ENCODE results near the gene IL21.

The IL21 gene

DNA sequence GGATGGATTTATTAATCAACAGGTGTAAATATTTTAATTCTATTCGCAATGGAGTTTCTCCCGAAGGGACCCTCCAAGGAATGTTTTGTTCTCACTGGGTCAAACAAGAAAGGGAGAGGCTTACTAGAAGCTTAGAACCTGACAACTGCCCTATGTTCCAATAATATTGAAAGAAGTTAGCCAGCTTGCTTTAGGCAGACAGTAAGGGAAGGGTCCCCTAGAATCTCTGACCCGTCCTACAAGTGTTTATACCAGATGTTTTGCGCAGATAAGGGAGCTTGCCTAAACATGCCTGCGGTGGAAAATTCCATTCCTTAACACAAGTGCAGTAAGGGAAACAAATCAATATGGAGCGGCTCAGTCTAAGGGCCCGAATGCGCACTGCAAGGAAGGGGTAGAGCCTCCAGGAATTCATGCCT, 17.7 kb downstream of the IL21 start:
- H3K4me3 ChIP-seq (ENCODE audit: low read length), result no peak overlapping the region
- TF ChIP-seq, protein P1, sequence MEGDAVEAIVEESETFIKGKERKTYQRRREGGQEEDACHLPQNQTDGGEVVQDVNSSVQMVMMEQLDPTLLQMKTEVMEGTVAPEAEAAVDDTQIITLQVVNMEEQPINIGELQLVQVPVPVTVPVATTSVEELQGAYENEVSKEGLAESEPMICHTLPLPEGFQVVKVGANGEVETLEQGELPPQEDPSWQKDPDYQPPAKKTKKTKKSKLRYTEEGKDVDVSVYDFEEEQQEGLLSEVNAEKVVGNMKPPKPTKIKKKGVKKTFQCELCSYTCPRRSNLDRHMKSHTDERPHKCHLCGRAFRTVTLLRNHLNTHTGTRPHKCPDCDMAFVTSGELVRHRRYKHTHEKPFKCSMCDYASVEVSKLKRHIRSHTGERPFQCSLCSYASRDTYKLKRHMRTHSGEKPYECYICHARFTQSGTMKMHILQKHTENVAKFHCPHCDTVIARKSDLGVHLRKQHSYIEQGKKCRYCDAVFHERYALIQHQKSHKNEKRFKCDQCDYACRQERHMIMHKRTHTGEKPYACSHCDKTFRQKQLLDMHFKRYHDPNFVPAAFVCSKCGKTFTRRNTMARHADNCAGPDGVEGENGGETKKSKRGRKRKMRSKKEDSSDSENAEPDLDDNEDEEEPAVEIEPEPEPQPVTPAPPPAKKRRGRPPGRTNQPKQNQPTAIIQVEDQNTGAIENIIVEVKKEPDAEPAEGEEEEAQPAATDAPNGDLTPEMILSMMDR (conservative IDR thresholded peaks at IDR 0.05; ENCODE audit: low read depth, low read length), result no peak
- no peak for DNase-seq (ENCODE audit: low read depth)

DNA sequence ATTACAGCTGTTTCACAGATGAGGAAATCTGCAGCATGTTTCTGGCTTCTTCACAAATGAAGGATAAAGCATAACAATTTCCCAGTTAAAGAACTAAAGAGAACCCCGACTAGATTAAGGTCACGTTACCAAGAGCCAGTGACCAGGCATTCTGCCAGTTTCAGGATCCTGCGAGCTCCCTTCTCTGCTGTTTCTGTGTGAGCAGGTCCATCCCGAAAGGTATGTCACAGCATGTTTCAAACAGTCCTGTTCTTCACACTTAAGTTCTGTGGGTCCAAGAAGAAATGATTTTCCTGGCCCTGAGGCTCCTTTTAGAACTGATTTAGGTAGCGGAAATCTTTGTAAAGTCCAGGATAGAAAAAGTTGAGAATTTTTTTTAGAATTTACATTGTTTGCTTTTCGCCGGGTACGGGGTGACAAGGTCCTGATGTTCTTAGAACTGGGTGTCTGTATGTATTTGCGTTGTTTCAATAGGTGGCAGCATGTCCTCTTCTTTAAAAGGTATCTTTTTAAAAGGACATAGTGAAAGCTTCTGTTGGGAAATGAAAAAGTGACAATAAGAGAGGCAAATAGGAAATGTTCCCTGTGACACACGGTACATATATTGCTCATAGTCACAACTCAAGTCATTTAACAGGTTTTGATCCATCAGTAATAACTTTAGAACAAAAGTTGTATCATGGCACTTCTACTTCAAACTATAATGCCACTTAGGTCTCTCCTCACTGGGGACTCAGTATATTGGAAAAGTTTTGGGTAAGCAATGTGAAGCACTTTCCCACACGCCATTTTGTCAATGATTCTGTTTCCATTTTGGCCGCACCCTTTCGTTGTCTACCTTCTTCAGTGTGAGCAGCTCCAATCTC, 18.4 kb downstream of the IL21 start:
- no peak for DNase-seq (ENCODE audit: low read depth)
- no peak overlapping the region for H3K4me3 ChIP-seq (ENCODE audit: low read length)
- TF ChIP-seq, protein P1 (conservative IDR thresholded peaks at IDR 0.05; ENCODE audit: low read depth, low read length), result peak; percentile 33

DNA sequence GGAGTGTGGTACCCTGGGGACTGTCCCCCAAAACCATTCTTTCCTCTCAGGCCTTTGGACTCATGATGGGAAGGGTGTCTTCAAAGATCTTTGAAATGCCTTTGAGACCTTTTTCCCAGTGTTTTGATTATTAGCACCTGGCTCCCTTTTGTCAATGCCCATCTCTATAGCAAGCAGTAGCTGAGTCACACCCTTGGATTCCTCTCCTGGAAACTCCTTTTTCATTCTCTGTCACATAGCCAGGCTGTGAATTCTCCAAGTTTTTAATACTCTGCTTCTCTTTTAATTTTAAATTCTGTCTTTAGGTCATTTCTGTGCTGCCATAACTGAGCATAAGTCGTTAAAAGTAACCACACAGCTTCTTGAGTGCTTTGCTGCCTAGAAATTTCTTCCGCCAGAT, 29.7 kb downstream of the IL21 start:
- no peak overlapping the region for H3K4me3 ChIP-seq (ENCODE audit: low read length)
- TF ChIP-seq, protein P1 (conservative IDR thresholded peaks at IDR 0.05; ENCODE audit: low read depth, low read length), result no peak
- no peak for DNase-seq (ENCODE audit: low read depth)

DNA sequence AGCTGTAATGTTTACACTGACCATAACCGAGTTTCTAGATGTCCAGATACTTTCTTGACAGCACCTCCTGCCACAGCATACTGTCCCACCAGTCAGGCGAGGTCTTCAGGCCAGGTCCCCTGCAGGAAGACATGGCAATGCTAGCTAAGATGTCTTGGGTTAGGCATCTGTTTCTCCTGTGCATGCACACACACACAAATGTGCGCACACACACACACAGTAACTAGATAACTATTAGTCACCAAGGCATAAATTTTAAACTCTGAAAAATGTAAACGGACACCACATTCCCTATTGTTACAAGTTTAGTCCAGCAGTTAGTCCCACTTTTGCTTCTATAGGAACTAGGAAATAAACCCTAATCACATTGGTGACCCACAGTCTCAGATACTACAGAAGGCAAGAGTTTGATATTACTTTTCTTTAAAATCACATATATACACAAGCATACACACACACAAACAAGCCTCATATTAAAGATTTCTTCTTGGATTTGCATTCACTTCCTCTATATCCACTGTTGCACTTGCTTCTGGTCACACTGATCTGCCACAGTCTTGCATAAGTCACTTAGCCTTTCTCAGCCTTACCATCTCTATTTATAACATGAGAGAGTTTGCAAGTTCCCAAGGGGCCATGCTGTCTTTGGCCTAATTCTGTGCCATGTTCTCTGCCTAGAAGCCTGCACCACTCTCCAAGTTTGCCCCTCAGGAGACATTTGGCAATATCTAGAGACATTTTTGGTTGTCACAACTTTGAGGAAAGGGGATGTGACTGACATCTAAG, 32.2 kb downstream of the IL21 start:
- TF ChIP-seq, protein P1 (conservative IDR thresholded peaks at IDR 0.05; ENCODE audit: low read depth, low read length), result no peak
- H3K4me3 ChIP-seq (ENCODE audit: low read length), result no peak overlapping the region
- DNase-seq (ENCODE audit: low read depth), result no peak

DNA sequence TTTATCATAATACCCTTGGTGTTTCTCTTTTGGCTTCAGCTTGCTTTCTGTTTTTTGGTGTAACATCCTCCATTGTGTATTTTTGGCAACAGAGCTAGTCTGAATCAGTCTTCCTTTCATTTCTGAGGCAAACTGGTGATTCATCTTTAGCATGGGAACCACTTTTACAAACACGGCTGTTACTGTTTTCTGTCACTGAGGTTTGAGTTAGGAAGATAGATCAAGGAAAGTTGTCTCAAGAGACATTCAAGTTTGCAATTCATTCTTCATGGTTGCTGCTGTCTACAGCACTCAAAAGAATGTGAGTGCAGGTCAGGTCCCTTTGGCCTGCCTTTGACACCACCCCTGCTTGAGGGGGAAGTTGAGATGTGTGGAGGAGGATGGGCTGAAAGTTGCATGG, 36.3 kb downstream of the IL21 start:
- DNase-seq (ENCODE audit: low read depth), result no peak
- TF ChIP-seq, protein P1 (conservative IDR thresholded peaks at IDR 0.05; ENCODE audit: low read depth, low read length), result no peak
- H3K4me3 ChIP-seq (ENCODE audit: low read length), result no peak overlapping the region

DNA sequence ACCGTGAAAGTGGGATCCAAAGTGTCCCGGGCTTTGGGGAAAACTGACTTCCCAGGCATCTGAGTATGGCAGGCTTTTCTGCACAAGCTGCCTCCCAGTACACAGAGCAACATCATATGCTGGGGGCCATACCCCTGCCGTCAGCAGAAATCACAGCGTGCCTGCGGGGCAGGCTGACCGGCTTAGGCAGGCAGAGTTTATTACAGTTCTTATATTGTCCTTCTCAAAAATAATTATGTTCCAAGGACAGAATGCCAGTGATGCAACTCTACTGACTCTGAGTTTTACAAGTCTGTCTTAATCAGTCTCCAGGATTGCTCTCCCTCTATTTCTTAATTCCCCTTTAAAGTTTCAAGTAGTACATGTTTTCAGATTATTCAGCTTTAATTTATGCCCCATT, 37.0 kb downstream of the IL21 start:
- DNase-seq (ENCODE audit: low read depth), result no peak
- TF ChIP-seq, protein P1 (conservative IDR thresholded peaks at IDR 0.05; ENCODE audit: low read depth, low read length), result no peak
- no peak overlapping the region for H3K4me3 ChIP-seq (ENCODE audit: low read length)

Measured in retinal pigment epithelial cell (primary cell).